ENCODE data around the gene AMHR2. TPM values are rescaled to one million over a fixed set of nuclear protein-coding genes. Genes with fewer than 3 reads are reported as not detected.

AMHR2 gene
- total and polyA plus RNA-seq, 2 donors (not counting 1 experiment from before 2014, with no cell fraction given): not detected

- no peak overlapping the region for H3K27ac ChIP-seq (ENCODE audit: low read length in 2 of 2)
- H3K79me2 ChIP-seq (ENCODE audit: control insufficient read depth, insufficient read depth, low read length): peaks cover 82% of the 10 kb centered on the region
- no peaks in the 10 kb centered on the region for H3K4me1 ChIP-seq (ENCODE audit: control insufficient read depth in 2 of 2, insufficient read depth in 2 of 2, low read length in 2 of 2)
- no peak for ATAC-seq (ENCODE audit: low read depth)
- CTCF ChIA-PET: interaction anchor here (1.0 to 2.5 kb wide), 3 partner anchors 12 to 50 kb away, joined by 3 to 15 read pairs (median 10); no protein-coding TSS in a partner anchor
- H3K9ac ChIP-seq (ENCODE audit: low read length): no peak overlapping the region
- POLR2A ChIA-PET: no interaction called here
- TF ChIP-seq EZH2 (IDR thresholded peaks at IDR 0.05; ENCODE audit: borderline replicate concordance, insufficient read depth, low read depth, low read length, poor library complexity, severe bottlenecking): no peak
- no peak for TF ChIP-seq CTCF (IDR thresholded peaks at IDR 0.05)
- peaks cover 66% of the 10 kb centered on the region for H4K20me1 ChIP-seq (ENCODE audit: control insufficient read depth, insufficient read depth, low read length, poor library complexity, severe bottlenecking)
- H3K36me3 ChIP-seq (replicated peaks in 1 of 2; ENCODE audit: control extremely low read depth in 1 of 2, control insufficient read depth in 1 of 2, extremely low read depth in 1 of 2, insufficient read depth in 2 of 2, low read length in 1 of 2): peaks cover 5 to 27% of the 10 kb centered on the region in 2 experiments
- no peaks in the 10 kb centered on the region for H3K27me3 ChIP-seq (replicated peaks in 1 of 4; ENCODE audit: control extremely low read depth in 1 of 4, control insufficient read depth in 3 of 4, insufficient read depth in 4 of 4, low read length in 3 of 4)
- H3K4me2 ChIP-seq (replicated peaks; ENCODE audit: low read depth, low read length, poor library complexity, severe bottlenecking): no peak overlapping the region
- Mint-ChIP-seq H3K9me3 (ENCODE audit: insufficient read depth) (no peaks in the 10 kb centered on the region), H3K27me3 (no peaks in the 10 kb centered on the region), H3K27ac (no peak overlapping the region), H3K4me3 (no peak overlapping the region), H3K4me1 (peaks cover 3% of the 10 kb centered on the region)
- WGBS (ENCODE audit: insufficient coverage): no CpG with 5 or more reads among the region's 7 CpGs
- intact Hi-C loops (cut with micrococcal nuclease): no loop called here
- H3K9me3 ChIP-seq (ENCODE audit: control extremely low read depth in 1 of 3, control insufficient read depth in 2 of 3, insufficient read depth in 1 of 3, low read length in 2 of 3): no peaks in the 10 kb centered on the region
- H3K4me3 ChIP-seq (ENCODE audit: control extremely low read depth in 1 of 5, extremely low read depth in 1 of 5, insufficient read depth in 1 of 5, low read depth in 2 of 5, low read length in 4 of 5): no peak overlapping the region
- DNase-seq: no peak
- no peak overlapping the region for H2AFZ ChIP-seq (ENCODE audit: insufficient read depth, low read depth, low read length, poor library complexity, severe bottlenecking)
Measured at GRCh38 chr12:53402871-53403270, 20.8 kb upstream of the AMHR2 start.

GRCh38 chr12:53410951-53411350 is 12.7 kb upstream of the AMHR2 start:
- no peak for ATAC-seq (ENCODE audit: low read depth)
- ChIA-PET POLR2A (no interaction called here), CTCF (interaction anchor here (1.0 to 2.5 kb wide), 4 partner anchors 10 to 82 kb away, joined by 3 to 15 read pairs (median 6); no protein-coding TSS in a partner anchor)
- Mint-ChIP-seq H3K4me1 (peaks cover 27% of the 10 kb centered on the region), H3K27me3 (no peaks in the 10 kb centered on the region), H3K9me3 (ENCODE audit: insufficient read depth) (no peaks in the 10 kb centered on the region), H3K27ac (peak overlapping the region; percentile 15), H3K4me3 (no peak overlapping the region)
- 98% methylated on average over 4 of the region's 5 CpGs for WGBS (ENCODE audit: insufficient coverage)
- Histone ChIP-seq H3K4me3 (ENCODE audit: control extremely low read depth in 1 of 5, extremely low read depth in 1 of 5, insufficient read depth in 1 of 5, low read depth in 2 of 5, low read length in 4 of 5) (no peak overlapping the region), H3K9ac (ENCODE audit: low read length) (no peak overlapping the region), H3K27ac (ENCODE audit: low read length in 2 of 2) (no peak overlapping the region), H3K9me3 (ENCODE audit: control extremely low read depth in 1 of 3, control insufficient read depth in 2 of 3, insufficient read depth in 1 of 3, low read length in 2 of 3) (no peaks in the 10 kb centered on the region), H2AFZ (ENCODE audit: insufficient read depth, low read depth, low read length, poor library complexity, severe bottlenecking) (no peak overlapping the region), H3K27me3 (replicated peaks in 1 of 4; ENCODE audit: control extremely low read depth in 1 of 4, control insufficient read depth in 3 of 4, insufficient read depth in 4 of 4, low read length in 3 of 4) (no peaks in the 10 kb centered on the region), H3K4me2 (replicated peaks; ENCODE audit: low read depth, low read length, poor library complexity, severe bottlenecking) (no peak overlapping the region), H4K20me1 (ENCODE audit: control insufficient read depth, insufficient read depth, low read length, poor library complexity, severe bottlenecking) (peaks cover 6% of the 10 kb centered on the region), H3K36me3 (replicated peaks in 1 of 2; ENCODE audit: control extremely low read depth in 1 of 2, control insufficient read depth in 1 of 2, extremely low read depth in 1 of 2, insufficient read depth in 2 of 2, low read length in 1 of 2) (peaks cover 8 to 48% of the 10 kb centered on the region in 2 experiments), H3K4me1 (ENCODE audit: control insufficient read depth in 2 of 2, insufficient read depth in 2 of 2, low read length in 2 of 2) (peaks cover 6 to 9% of the 10 kb centered on the region in 2 donors), H3K79me2 (ENCODE audit: control insufficient read depth, insufficient read depth, low read length) (peaks cover 10% of the 10 kb centered on the region)
- no peak for DNase-seq
- TF ChIP-seq EZH2 (IDR thresholded peaks at IDR 0.05; ENCODE audit: borderline replicate concordance, insufficient read depth, low read depth, low read length, poor library complexity, severe bottlenecking) (no peak), CTCF (IDR thresholded peaks at IDR 0.05) (no peak)
- intact Hi-C loops (cut with micrococcal nuclease): no loop called here
